NCI-H128 (cell line): ENCODE results near the gene NTRK2.

ENCODE experiments used
- DNase-seq: peaks from one replicate; lab custom pipeline; 2025; ENCODE audit not compliant: unreplicated experiment; lab: John Stamatoyannopoulos, UW

NTRK2 gene

DNA sequence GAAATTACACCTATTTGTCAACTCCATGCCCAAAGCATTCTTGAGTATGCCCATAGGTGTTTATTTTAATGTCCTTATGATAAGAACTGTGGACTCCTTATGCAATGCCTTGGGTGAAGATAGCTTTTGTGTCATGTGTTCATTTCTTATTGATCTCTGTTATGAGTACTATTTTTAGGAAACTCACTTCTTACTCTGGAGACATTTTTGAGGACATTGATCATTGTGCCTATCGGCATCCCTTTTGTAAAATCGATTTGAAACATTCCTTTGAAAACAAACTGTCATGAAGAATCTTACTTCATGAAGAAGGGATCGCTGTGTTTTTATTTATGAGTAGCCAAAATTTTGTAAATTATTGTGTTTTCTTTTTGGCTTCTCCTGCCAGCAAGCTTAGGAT, 257.3 kb downstream of the NTRK2 start:
- no peak for DNase-seq

DNA sequence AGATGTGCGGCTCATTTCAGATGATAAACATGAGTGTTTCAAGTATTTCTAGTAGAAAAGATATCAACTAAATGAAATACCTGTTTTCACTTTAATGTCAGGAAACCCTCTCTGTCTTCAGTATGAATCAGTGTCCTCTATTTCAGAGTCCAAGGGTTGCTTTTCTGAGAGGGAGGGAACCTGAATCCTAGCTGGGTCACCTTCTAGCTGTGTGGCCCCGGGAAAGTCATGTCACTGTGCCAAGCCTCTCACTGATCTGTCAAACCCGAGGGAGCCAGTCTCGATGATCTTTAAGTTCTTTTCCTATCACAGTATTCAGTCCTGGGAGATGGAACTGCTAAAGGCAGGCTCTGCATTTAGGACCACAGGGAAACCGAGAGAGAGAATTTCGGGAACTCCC, 258.9 kb downstream of the NTRK2 start:
- DNase-seq = no peak

DNA sequence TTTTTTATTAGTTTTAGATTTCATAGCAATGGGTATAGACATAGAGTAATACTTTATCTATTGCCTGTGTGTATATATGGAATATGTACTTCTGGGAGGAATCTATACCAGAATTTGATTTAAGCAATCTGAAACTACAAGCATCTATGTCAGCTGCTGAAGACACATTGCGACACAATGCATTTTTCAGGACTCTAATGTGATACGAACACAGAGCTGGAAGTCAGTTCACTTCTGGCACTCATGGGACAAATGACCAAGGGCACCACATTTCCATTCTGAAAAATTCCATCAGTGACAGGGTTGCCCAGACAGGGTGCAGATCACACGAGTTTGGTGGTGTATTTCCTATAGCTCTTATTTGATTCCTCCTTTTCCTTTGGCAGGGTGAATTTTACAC, 259.5 kb downstream of the NTRK2 start:
- DNase-seq = no peak

DNA sequence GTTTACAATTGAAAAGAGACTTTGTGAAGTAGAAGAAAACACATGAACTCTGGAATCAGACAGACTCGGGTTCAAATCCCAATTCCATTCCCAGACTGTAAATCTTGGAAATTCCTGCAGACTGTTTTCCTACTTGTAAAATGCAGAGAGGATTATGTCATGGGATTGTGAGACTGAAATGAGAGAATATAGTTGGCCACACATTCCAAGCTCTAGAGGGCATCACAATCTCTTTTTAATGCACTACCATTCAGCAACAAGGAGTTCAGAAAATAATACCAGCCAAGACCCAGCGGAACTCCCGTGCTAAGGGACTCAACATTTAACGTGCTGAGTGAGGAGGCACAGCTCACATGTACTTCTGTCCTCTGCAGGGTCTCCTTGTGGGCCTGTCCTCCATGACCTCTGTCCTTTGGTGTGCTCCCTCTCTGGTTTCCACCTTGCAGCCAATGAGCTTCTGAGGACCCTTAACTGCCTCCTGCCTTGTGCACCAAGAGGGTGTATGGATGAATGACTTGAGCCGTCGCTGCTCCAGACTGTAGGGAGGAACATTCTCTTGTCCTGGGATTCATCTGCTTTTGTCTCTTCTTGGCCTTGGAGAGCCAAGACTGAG, 263.5 kb downstream of the NTRK2 start:
- no peak for DNase-seq

DNA sequence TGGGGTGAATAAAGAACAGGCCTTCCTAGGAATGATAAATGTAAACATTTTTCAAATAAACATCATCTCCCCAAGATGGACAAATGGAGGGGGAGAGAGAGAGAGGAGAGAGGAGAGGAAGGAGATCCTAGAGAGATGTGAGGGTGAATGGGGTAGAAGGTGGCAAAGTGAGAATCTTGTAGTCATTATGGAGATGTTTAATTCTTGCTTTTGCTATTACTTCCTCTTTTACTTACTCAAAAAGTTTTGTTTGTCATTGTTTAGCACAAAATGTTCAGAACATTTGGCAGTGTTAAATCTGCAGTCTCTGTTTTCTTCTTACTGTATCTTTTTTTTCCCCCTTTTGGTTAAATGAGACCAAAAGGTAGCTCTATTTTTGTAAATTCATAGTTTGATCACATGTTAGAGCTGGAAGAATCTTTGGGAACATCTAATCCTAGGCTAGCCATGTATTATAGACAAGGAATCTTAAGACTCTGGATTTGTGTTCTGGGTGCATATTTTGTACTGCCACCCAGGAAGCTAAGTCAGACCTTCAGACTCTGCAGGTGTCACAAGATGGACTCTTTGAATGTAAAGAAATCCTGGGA, 266.1 kb downstream of the NTRK2 start:
- no peak for DNase-seq

DNA sequence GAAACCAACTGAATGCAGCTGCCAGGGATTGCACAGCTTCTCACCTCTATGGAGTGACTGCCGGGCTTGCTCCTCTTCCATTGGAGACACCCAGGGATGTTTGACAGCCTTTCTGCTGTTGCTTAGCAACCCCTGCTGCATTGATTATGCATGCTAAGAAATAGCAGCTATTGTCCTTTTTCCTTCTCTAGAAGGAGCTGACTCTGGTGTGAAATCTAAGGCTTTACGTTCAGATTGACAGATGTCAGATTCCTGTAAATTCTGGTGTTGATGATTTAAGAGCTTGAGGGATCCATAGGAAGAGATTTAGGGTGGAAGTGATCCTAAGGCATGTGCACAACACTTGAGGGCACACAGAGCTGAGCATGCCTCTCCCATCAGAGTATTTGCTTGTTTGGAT, 267.7 kb downstream of the NTRK2 start:
- no peak for DNase-seq

DNA sequence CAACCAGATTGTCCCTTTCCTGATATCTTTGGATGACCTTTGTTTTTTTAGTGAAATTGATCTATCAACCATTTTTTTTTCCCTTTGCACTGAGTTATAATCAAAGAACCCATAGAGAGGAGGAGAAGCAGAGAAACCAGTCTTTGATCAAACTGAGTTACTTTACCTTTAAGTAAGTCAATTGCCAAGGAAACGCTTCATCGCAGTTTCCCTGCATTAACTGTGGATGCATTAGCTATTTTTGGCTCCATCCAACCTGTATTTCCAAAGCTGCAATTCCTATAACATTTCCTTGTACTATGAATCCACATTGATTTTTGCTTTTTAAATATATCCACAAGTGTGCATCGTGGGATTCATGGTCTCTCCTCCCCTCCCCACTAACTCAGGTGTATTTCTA, 268.1 kb downstream of the NTRK2 start:
- DNase-seq = no peak

DNA sequence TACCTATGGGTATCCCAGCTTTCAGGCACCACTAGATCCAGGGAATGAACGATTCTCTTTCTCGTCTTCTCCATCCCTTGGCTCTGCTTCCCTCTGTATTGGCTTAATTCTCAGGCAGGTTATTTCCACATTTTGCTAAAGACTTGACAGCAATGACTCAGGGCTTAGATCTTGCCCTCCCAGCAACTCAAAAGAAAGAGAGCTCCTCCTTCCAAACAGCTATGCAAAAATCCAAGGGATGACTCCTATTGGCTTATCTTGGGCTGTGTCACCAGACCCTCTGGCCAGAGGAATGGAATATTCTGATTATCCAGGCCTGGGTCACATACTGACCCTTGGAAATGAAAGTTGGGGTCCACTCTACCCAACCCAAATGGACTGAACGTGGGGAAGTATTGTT, 270.2 kb downstream of the NTRK2 start:
- no peak for DNase-seq

DNA sequence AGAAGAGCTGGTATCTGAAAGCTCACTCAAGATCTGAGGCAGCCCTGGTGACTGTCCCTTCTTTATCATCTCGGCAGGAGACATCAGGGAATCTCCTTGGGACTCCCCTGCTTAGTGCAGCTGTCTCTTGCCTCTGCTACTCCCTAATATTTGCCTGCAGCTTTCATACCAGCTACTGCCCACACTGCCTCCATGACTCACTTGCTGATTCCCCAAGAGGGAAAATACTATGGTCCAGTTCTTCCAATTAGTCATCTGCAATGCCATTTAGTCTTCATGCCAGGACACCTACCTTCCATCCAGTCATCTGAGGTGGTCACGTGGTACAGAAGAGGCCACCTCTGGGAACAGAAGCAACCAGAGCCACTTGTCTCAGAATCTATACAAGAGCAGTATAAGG, 270.8 kb downstream of the NTRK2 start:
- no peak for DNase-seq

DNA sequence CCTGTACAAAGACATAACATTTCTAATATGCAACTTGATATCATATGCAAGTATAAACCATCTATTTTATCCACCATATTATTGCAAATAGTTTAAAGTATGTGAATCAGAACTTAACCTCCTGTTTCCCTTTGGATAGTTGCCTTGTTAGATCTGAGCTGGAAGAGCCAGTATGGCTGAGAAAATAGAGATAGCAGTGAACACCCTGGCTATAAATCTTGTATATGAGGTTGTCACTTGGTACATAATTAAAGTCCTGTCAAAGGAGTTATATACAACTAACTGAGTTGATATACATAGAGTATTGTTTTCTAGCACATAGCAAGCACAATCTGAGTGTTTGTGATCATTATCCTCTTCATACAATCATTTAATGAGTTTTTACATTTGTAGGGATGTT, 272.3 kb downstream of the NTRK2 start:
- no peak for DNase-seq

DNA sequence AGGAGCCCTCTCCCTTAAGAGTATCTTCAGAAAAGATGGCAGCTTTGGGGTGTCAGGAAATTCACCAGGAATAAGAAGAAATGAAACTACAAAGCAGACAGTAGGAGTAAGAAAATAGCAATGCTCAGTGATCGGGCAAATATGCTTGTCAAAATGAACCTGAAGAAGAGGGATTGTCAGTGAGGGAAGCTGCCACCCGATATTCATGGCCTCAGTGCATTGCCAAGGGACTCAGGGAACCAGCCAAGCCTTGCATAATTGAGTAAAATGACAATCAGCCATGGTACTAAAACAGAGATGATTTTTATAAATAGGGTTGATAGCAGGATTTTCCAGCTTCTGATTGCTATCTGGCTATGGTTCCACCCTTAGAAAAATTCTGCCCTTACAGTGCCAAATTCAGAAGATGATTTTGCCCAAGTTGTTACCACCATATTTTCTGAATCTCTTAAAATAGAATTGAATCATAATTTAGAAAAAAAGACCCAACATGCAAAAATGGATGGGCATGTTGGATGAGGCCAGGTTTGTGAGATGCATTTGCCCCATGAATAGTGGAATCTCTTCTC, 274.0 kb downstream of the NTRK2 start:
- no peak for DNase-seq

DNA sequence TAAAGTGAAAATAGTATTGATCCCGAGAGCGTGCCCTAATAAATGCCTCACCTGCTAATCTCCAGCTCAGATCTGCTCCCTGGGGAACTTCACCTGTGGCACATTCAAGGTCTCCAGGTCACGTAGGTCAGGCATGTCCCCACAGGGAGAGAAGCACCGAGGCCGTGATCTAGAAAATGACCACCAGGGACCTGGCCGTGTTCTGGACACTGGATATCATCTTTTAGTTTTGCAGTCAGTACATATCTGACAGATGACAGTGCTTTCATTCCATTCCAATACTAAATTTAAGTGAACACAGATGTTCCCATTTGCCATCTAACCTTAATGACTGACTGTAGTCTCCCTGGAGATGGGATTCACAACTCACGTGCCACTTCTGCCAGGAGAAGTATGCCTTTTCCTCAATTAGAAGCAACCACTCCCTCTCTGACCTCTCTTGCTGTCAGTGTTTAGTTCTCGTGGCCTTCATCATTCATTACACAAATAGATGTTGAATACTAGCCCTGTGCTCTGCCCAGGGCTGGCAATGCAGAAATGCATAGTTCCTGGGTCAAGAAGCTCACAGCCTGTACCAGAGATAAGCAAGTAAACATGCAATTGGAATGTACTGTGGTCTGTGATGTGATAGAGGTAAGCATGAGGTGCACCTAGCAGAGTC, 276.5 kb downstream of the NTRK2 start:
- no peak for DNase-seq

DNA sequence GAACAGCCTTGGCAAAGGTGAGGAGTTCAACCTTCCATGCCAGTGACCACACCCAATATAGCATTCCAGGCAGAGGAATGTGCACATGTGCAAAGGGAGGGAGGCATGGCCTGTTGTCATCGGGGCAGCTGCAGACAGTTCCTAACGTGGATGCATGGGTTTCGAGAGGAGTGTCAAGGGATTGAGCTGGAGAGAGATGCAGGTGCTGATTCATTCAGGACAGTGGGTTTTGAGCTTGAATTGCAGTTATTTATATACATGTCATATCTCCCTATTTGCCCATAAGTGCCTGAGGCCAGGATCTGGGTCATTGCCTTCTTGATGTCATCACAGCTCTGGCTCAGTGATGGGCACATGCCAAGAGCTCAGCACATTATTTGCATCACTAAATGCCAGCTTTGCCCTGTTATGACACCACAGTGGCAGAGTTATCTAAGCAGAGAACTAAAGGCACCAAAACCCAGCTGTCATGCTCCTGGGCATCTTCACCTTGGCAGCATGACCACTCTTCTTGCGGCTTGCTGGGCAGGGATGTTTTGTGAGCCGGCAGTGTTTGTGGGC, 278.0 kb downstream of the NTRK2 start:
- no peak for DNase-seq

DNA sequence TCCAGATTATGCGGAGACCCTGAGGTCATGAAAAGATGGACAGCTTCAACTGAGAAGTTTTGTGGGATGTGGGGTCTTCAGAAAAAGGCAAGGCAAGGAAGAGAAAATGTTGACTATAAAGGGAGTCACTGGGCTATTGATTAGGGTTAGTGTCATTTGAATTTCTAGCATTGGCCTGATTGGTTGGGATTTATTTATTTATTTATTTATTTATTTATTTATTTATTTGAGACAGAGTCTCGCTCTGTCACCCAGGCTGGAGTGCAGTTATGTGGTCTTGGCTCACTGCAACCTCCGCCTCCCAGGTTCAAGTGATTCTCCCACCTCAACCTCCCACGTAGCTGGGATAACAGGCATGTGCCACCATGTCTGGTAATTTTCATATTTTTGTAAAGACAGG, 279.7 kb downstream of the NTRK2 start:
- no peak for DNase-seq

DNA sequence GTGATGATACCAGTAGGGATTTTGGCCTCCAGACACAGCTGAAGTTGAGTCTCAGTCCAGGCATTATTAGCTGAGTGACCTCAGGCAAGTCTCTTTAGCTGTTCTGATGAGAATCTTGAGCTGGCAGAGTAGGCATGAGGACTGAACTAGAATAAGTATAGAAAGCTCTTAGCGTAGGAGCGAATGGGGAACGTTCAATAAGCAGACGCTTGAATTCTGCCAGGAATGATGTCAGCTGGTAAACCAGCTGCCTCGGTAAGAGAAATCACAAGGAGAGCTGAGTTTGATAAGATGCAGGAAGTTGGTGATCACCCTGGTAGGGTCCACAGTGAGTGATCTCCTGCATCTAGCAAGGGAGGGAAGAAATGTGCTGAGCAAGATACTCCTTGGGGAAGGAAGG, 280.4 kb downstream of the NTRK2 start:
- DNase-seq = no peak

DNA sequence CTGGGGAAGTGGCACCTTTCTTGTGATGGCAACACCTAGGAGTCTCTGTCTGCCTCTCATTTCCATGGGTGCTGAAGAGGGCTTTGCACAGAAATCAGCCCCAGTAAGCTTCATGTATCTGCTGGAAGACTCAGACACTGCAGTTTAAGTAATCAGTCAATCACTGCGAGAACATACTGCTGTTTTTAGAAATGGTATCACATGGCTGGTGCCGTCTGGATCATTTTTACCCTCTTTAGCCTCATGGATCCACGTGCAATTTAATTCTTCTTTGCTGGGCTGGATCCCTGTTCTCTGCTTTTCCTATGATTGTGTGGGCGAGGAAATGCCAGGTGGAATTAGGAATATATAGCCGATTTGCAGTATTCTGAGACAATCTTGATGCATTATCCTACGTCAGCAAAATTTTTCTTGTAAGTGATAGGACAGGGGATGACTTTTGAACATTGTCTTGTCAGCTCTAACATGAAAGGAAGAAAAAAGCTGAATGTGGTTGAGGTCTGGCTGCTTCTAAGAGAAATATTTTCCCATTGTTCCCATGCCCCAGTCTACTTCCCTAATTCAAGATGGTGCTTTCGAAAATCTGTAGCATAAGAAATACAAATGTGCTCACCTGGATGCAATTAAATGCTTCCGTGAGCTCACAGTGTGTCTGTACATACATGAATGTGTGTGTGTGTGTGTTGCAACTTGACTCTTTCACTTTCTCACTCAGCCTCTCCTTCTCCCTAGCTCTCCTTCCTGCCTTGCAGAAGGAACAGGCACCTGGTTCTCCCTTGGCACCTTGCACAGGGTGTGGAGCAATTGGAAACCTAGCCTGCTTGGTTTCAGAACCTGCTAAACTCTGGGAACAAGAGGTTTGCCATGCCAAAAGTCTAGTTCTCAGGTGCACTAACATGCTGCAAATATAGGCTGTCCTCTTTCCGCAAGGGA, 281.6 kb downstream of the NTRK2 start:
- DNase-seq = no peak

DNA sequence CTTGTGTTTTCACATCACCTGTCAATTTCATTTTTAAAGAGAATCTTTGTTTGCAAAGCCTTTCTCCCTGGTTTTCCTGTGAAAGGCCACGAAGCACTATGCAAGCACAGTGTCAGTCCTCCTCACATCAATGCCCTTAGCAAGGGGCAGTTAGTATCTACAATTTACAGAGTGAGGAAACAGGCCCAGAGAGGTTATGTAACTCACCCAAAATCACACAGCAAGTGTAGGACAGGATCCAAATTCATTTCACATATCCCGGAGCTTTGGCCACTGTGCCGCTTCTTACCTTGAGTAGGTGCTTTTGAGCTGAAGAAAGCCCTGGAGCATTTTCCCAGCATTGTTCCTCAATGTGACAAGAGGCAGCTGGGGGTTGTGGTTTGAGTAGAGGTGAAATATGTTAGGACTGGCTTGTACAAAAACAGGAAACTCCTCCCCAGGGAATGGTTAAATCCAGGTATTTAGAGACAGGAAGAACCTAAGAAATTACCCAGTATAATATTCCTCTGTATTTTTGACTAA, 283.8 kb downstream of the NTRK2 start:
- DNase-seq = no peak

DNA sequence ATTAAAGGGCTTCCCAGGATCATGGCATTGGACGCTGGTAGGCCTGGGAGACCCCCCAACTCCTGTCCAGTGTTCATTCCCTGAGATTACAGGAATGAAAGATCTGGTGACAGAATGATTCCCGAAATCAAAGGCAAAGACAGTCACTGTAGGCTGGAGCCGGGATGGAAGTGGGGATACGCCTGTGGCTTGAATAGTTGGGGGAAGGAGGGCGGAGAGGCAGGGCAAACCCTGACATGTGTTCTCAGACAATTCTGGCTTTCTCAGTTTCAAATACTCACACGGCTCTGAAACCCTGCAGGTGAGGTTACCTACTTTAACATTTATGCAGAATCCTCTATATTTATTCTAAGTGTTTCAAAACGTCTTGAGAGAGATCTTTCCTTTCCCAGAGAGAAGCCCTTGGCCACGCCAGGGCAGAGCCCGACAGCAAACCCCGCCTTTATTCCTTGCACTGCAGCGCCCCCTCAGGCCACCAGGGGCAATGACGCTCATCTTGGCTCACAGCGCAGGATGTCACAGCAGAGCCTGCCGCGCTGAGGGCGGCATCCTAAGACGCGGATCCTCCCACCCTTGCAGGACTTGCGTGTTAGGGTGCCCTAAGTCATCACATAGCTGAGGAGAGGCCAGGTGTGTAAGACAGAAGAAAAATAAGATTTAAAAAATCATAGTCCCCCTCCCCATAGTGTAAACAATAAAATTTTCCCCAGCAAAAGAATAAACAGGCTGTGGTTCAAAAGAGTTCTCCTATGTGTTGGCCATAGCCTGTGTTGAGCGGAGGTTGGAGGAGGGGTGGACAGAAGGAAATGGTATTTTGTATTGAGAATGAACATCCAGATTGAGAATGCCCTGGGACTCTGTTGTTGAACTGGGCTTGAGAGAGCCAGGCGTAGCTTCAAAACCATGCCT, 284.5 kb downstream of the NTRK2 start:
- DNase-seq = peak; percentile 32

DNA sequence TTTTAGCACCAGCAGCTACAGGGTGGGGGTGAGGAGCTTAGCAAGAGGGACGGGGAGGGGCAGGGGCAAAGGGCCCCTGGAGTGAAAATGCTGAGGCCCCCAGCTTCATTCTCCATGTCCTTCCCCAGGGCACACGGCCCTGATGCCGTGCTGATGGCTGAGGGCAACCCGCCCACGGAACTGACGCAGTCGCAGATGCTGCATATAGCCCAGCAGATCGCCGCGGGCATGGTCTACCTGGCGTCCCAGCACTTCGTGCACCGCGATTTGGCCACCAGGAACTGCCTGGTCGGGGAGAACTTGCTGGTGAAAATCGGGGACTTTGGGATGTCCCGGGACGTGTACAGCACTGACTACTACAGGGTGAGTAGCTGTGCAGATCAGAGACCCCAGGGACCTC, 285.6 kb downstream of the NTRK2 start:
- no peak for DNase-seq

DNA sequence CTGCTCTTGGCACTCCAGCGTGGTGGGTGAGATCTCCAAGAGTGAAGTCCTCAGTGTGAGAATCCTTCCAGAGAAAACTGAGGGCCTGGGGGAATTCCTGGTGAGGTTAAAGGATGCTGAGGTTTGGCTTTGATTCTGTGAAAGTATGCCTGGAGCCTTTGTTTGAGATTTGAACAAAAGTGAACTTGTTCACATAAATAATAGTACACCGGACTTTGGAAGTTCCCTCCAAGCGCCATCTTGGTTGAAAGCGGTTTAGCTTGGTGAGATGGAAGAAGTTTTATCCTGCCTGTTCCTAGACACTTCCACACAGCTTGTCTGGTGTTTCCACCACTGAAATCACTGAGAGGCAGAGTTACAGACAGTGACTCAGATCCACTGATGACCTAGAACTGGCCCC, 286.4 kb downstream of the NTRK2 start:
- no peak for DNase-seq
